Medulla oblongata (tissue), 1 donor: Measurements from ENCODE around the gene SMC6.

Experiments used
- DNase-seq: peaks from one replicate; pipeline ENCODE4 v3.0.0-alpha.2; 2015; ENCODE audit errors: extremely low spot score

The SMC6 gene

DNA sequence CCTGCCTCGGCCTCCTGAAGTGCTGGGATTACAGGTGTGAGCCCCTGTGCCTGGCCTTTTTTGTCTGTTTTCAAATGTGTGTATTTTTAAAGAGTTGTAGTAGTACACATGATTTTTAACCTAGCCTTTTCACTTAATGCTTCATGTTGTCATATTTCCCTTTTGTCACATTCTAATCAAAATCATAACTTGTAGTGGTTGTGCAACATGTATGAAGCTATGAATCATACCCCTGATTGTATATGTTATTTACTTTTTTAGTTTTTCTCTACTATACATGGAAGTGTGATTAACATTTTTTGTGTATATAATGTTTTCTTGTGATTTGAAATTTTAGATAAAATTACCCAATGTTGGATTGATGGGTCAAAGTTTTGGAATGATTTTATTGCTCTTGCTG is 8.8 kb upstream of the SMC6 start:
- DNase-seq = no peak

DNA sequence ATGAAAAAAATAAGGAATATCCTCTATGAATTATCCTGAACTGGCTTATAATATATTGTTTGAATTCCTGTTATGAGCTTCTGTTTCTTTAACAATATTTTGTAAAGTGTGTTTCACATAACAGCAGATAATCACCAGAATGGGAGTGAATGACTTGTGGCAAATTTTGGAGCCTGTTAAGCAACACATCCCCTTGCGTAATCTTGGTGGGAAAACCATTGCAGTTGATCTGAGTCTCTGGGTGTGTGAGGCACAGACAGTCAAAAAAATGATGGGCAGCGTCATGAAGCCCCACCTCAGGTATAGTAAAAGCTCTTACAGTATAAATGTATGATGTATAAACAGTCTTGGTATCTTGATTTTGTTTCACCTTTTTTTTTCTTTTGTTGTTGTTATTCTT is 6.2 kb upstream of the SMC6 start:
- DNase-seq = no peak

DNA sequence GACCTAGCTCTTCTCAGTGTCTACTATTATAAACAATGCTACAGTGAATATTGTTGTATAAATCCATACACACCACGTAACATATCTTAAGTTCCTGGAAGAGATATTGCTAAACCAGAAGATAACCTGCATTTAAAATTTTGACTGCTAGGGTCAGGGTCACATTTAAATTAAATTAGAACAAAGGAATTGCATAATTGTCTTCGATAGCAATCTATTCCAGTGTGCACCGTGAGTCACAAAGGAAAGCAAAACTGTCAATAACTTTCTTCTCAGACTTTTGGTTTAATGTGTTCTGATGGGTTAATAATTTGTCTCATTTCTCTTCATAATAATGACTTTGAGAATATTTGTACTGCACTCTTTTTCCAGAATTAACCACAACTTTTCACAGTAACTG is 4.5 kb upstream of the SMC6 start:
- DNase-seq = no peak

GRCh38 chr2:17757321-17757720 is 3.7 kb upstream of the SMC6 start:
- no peak for DNase-seq

GRCh38 chr2:17756668-17757067 is 3.1 kb upstream of the SMC6 start:
- DNase-seq = no peak

- no peak for DNase-seq
Observed at GRCh38 chr2:17754773-17755425, 1.3 kb upstream of the SMC6 start.

DNA sequence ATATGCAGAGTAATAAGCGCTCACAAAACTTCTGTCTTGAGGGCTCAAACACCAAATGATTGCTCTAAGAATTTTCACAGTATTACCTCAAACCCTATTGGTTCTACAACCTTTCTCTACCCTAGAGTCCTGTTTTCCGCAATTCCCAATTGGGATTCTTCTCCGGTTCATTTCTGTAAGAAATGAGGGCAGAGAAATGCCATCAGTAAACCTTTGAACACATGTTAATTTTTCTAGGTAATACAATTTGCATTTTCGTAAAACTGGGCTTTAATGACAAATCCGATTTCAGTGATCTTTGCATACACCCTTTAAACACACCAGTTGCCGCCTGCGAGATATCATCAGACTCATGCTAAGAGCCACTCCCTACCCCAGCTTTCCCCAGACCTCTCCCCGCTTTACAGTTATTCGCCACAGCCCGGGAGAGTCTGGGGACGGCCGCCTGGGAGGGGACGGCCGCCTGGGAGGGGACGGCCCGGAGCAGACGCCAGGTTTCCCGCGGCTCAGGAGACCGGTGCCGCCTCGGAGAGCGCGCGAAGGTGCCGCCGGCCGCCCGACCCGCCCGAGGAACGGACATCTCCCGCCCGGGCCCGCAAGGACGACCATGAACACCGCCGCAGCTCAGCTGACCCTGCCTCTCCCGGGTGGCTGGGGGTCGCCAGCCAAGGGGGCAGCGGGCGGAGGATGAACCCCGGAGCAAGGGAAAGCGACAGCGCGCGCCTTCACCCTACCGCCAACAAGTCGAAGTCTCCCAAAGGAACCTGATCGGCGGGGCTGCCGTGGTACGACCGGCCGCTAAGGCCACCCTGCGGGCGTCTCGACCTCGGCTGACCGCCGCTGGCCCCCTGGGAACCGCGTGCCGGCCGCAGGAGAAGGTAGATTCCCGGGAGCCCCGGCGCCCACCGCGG is 463 bp downstream of the SMC6 start:
- peak; percentile 34 for DNase-seq

GRCh38 chr2:17752246-17752645 is 1.4 kb downstream of the SMC6 start:
- no peak for DNase-seq

DNA sequence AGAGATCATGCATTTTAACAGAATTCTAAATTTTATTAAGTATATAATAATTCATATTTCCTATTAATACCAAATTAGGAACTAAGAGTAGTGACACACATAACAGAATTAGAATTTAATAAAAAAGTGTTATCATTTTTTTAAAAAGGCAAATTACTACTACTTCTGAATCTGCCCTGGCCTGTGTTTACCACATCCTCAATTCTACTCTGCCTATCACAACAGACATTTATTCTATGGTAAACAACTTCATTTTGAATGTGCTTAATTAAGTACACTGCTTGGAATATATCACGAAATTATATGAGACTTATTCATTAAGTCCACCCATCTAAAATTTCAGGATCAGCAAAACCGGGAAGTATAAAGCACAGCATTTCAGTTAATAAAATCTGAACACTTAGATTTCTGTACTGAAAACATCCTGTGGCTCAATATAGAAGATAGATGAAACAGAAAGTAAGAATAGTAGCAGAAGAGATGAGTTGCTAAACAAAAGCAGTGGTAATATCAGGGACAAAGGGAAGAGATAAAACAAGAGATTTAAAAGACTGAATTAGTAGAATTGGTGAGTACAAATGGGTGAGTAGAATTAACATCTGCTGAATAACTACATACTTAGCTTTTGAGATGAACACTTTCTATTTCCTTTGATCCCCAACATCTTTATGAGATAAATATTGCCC is 3.7 kb downstream of the SMC6 start:
- DNase-seq = no peak

- DNase-seq = no peak
Observed at GRCh38 chr2:17748745-17749144, 4.9 kb downstream of the SMC6 start.

GRCh38 chr2:17747684-17748452 is 5.7 kb downstream of the SMC6 start:
- DNase-seq = no peak

GRCh38 chr2:17740203-17740602 is 13.4 kb downstream of the SMC6 start:
- DNase-seq = no peak

GRCh38 chr2:17736989-17737388 is 16.6 kb downstream of the SMC6 start:
- DNase-seq = no peak

DNA sequence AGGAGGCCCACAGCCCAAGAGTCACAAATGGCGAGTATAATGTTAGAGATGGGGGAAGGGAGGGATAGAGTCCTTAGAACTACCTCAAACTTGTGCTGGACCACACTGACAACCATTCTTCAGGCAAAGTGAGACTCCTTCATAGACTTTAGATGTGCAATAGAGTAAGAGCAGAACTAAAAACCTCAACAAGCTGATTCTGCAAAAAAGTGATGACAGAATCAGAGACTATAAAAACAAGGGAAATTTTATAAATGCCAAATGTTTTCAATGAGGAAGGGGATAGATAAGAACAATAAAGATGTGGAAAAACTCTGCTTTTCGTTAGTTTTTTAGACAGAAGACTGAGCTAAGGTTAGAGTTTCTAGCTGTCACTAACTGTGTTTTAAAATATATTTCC is 17.7 kb downstream of the SMC6 start:
- no peak for DNase-seq

- DNase-seq = no peak
Observed at GRCh38 chr2:17733599-17733998, 20.0 kb downstream of the SMC6 start.

GRCh38 chr2:17729880-17730279 is 23.7 kb downstream of the SMC6 start:
- no peak for DNase-seq

- no peak for DNase-seq
Observed at GRCh38 chr2:17728210-17728609, 25.4 kb downstream of the SMC6 start.

- no peak for DNase-seq
Observed at GRCh38 chr2:17719562-17720371, 33.8 kb downstream of the SMC6 start.

DNA sequence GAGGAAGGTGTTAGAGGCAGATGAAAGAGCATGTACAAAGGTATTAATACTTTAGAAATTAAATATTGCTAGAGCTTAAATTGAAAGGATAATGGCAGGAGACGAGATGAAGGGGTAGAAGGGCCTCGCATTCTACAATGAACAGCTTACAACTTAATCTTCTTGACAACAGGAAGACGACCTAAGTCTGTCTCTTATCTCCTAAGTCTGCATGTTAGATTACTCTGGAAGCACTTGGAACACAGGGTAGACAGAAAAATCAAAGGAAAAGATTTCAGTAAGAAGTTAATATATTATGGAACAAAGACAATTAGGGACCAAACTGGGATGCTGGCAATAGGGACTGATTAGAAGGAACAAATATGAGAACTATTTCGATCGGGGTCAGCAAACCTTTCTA is 34.9 kb downstream of the SMC6 start:
- no peak for DNase-seq

DNA sequence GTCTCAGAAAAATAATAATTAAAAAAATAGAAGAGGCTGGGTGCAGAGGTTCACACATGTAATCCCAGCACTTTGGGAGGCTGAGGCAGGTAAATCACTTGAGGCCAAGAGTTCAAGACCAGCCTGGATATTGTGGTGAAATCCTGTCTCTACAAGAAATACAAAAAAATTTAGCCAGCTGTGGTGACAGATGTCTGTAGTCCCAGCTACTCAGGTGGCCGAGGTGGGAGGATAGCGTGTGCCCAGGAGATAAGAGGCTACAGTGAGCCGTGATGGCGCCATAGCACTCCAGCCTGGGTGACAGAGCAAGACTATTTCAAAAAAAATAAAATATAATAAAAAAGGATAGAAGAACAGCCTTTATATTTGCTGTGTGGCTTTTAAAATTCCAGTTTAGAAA is 35.9 kb downstream of the SMC6 start:
- DNase-seq = no peak

- DNase-seq = peak; percentile 68
Observed at GRCh38 chr2:17713291-17713690, 40.3 kb downstream of the SMC6 start.
